HT-29 (cell line): ENCODE results near the gene CTDSPL. TPM values are rescaled to one million over a fixed set of nuclear protein-coding genes. Genes with fewer than 3 reads are reported as not detected.

Experiments used
- DNase-seq: peaks from one replicate; pipeline ENCODE4 v3.0.0-alpha.2; 2015; ENCODE audit warnings: low spot score
- total RNA-seq: library from RNA; depleted of rRNA; stranded (reverse); fragments of >200 nt; shearing (Covaris generic); gene quantifications from 2 replicates; pipeline ENCODE4 v1.2.3, GENCODE V29; 2014

The CTDSPL gene
- total RNA-seq, 1 experiment from 2014 or later: 34.6 TPM

GRCh38 chr3:37913522-37913921 is 51.8 kb downstream of the CTDSPL start:
- DNase-seq: no peak

- DNase-seq: no peak
Measured at GRCh38 chr3:37916685-37917084, 55.0 kb downstream of the CTDSPL start.

- no peak for DNase-seq
Measured at GRCh38 chr3:37918627-37919026, 56.9 kb downstream of the CTDSPL start.

GRCh38 chr3:37920156-37920699 is 58.5 kb downstream of the CTDSPL start:
- DNase-seq: no peak

GRCh38 chr3:37921025-37921424 is 59.3 kb downstream of the CTDSPL start:
- DNase-seq: no peak

GRCh38 chr3:37922721-37923568 is 61.3 kb downstream of the CTDSPL start:
- no peak for DNase-seq

- no peak for DNase-seq
Measured at GRCh38 chr3:37923569-37924040, 61.9 kb downstream of the CTDSPL start.

- DNase-seq: no peak
Measured at GRCh38 chr3:37924453-37924852, 62.8 kb downstream of the CTDSPL start.

- DNase-seq: no peak
Measured at GRCh38 chr3:37925157-37925556, 63.5 kb downstream of the CTDSPL start.

GRCh38 chr3:37926611-37927010 is 64.9 kb downstream of the CTDSPL start:
- DNase-seq: no peak

GRCh38 chr3:37930495-37930894 is 68.8 kb downstream of the CTDSPL start:
- no peak for DNase-seq

GRCh38 chr3:37932505-37932904 is 70.8 kb downstream of the CTDSPL start:
- DNase-seq: no peak

GRCh38 chr3:37934631-37935289 is 73.1 kb downstream of the CTDSPL start:
- DNase-seq: peak; percentile 51

- peak; percentile 62 for DNase-seq
Measured at GRCh38 chr3:37935290-37935668, 73.6 kb downstream of the CTDSPL start.

- DNase-seq: peak; percentile 76
Measured at GRCh38 chr3:37935756-37936666, 74.3 kb downstream of the CTDSPL start.

- no peak for DNase-seq
Measured at GRCh38 chr3:37937156-37937555, 75.5 kb downstream of the CTDSPL start.

GRCh38 chr3:37938011-37938410 is 76.3 kb downstream of the CTDSPL start:
- peak; percentile 9 for DNase-seq

GRCh38 chr3:37940242-37940908 is 78.7 kb downstream of the CTDSPL start:
- no peak for DNase-seq

- no peak for DNase-seq
Measured at GRCh38 chr3:37941608-37942508, 80.2 kb downstream of the CTDSPL start.

- no peak for DNase-seq
Measured at GRCh38 chr3:37942646-37943045, 81.0 kb downstream of the CTDSPL start.
